Right atrium auricular region (tissue), 2 donors: ENCODE measurements around the gene ARID4B. TPM values are rescaled to one million over a fixed set of nuclear protein-coding genes. Genes with fewer than 3 reads are reported as not detected.

Experiments
- DNase-seq: peaks from one replicate; pipeline ENCODE4 v3.0.0-alpha.2; 2019; ENCODE audit warnings: low spot score
- H3K27ac ChIP-seq, 2 donors: fragments of 200-600 bp; sonication (generic); 1 replicate in 1 of 2; 2 replicates in 1 of 2; pipeline ENCODE4 v1.5.1; 2016 to 2019
- H3K27me3 ChIP-seq, 2 donors: fragments of 200-600 bp; sonication (generic); one replicate each; pipeline versions ENCODE4 v1.5.1 to v1.6.0; 2017 to 2019
- H3K36me3 ChIP-seq: fragments of 200-600 bp; sonication (generic); one replicate; pipeline ENCODE4 v1.5.1; 2016
- H3K4me1 ChIP-seq, 2 donors: fragments of 200-600 bp; sonication (generic); one replicate each; pipeline versions ENCODE4 v1.5.1 to v1.6.0; 2017 to 2019
- H3K4me3 ChIP-seq, 2 donors: fragments of 200-600 bp; sonication (generic); 1 replicate in 1 of 2; 2 replicates in 1 of 2; pipeline ENCODE4 v1.5.1; 2017 to 2019; ENCODE audit warnings: mild to moderate bottlenecking in 1 of 2, moderate library complexity in 1 of 2
- H3K9me3 ChIP-seq, 2 donors: fragments of 200-600 bp; sonication (generic); one replicate each; pipeline ENCODE4 v1.5.1; 2019
- total RNA-seq, 2 donors: library from RNA; depleted of rRNA; stranded (reverse); fragments of >200 nt; gene quantifications; one replicate each; pipeline ENCODE4 v1.1.0, GENCODE V29; 2016
- TF ChIP-seq, protein P1 (sequence below), 2 donors: fragments of 200-600 bp; sonication (generic); IDR thresholded peaks; one replicate each; pipeline ENCODE4 v1.5.1; 2019; ENCODE audit warnings: antibody characterized with exemption in 2 of 2

The ARID4B gene
- total RNA-seq, 2 donors from 2014 or later = 15.9 to 16.1 TPM

- peaks cover 0 to 29% of the 10 kb centered on the region in 2 donors for H3K4me1 ChIP-seq
- H3K27ac ChIP-seq = no peak overlapping the region
- no peaks in the 10 kb centered on the region for H3K9me3 ChIP-seq
- H3K27me3 ChIP-seq = no peaks in the 10 kb centered on the region
- TF ChIP-seq, protein P1, sequence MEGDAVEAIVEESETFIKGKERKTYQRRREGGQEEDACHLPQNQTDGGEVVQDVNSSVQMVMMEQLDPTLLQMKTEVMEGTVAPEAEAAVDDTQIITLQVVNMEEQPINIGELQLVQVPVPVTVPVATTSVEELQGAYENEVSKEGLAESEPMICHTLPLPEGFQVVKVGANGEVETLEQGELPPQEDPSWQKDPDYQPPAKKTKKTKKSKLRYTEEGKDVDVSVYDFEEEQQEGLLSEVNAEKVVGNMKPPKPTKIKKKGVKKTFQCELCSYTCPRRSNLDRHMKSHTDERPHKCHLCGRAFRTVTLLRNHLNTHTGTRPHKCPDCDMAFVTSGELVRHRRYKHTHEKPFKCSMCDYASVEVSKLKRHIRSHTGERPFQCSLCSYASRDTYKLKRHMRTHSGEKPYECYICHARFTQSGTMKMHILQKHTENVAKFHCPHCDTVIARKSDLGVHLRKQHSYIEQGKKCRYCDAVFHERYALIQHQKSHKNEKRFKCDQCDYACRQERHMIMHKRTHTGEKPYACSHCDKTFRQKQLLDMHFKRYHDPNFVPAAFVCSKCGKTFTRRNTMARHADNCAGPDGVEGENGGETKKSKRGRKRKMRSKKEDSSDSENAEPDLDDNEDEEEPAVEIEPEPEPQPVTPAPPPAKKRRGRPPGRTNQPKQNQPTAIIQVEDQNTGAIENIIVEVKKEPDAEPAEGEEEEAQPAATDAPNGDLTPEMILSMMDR (IDR thresholded peaks at IDR 0.05) = no peak
- no peak overlapping the region for H3K4me3 ChIP-seq
- no peaks in the 10 kb centered on the region for H3K36me3 ChIP-seq
- DNase-seq = no peak
Observed at GRCh38 chr1:235302143-235302542, 25.8 kb downstream of the ARID4B start.

- no peak for DNase-seq
- no peak overlapping the region for H3K4me3 ChIP-seq
- H3K27me3 ChIP-seq = no peaks in the 10 kb centered on the region
- H3K9me3 ChIP-seq = peaks cover 0 to 4% of the 10 kb centered on the region in 2 donors
- no peaks in the 10 kb centered on the region for H3K36me3 ChIP-seq
- H3K4me1 ChIP-seq = peaks cover 0 to 11% of the 10 kb centered on the region in 2 donors
- H3K27ac ChIP-seq = no peak overlapping the region
- TF ChIP-seq, protein P1 (IDR thresholded peaks at IDR 0.05) = no peak
Observed at GRCh38 chr1:235299169-235299858, 28.7 kb downstream of the ARID4B start.

GRCh38 chr1:235298758-235299157, 29.2 kb downstream of the ARID4B start:
- no peak overlapping the region for H3K4me3 ChIP-seq
- H3K27ac ChIP-seq = no peak overlapping the region
- H3K36me3 ChIP-seq = no peaks in the 10 kb centered on the region
- TF ChIP-seq, protein P1 (IDR thresholded peaks at IDR 0.05) = no peak
- no peak for DNase-seq
- no peaks in the 10 kb centered on the region for H3K27me3 ChIP-seq
- peaks cover 0 to 4% of the 10 kb centered on the region in 2 donors for H3K9me3 ChIP-seq
- peaks cover 0 to 7% of the 10 kb centered on the region in 2 donors for H3K4me1 ChIP-seq

GRCh38 chr1:235297579-235297978, 30.4 kb downstream of the ARID4B start:
- Histone ChIP-seq H3K4me3 (no peak overlapping the region), H3K27ac (no peak overlapping the region), H3K4me1 (peaks cover 0 to 4% of the 10 kb centered on the region in 2 donors), H3K27me3 (no peaks in the 10 kb centered on the region), H3K9me3 (peaks cover 0 to 4% of the 10 kb centered on the region in 2 donors), H3K36me3 (no peaks in the 10 kb centered on the region)
- TF ChIP-seq, protein P1 (IDR thresholded peaks at IDR 0.05) = no peak
- DNase-seq = no peak

- no peaks in the 10 kb centered on the region for H3K36me3 ChIP-seq
- TF ChIP-seq, protein P1 (IDR thresholded peaks at IDR 0.05) = no peak
- DNase-seq = no peak
- H3K27ac ChIP-seq = no peak overlapping the region
- H3K4me1 ChIP-seq = peaks cover 0 to 4% of the 10 kb centered on the region in 2 donors
- H3K4me3 ChIP-seq = no peak overlapping the region
- no peaks in the 10 kb centered on the region for H3K27me3 ChIP-seq
- peaks cover 0 to 4% of the 10 kb centered on the region in 2 donors for H3K9me3 ChIP-seq
Observed at GRCh38 chr1:235296729-235297128, 31.2 kb downstream of the ARID4B start.
